H1 (cell line): ENCODE data around the gene DSTN. TPM values are rescaled to one million over a fixed set of nuclear protein-coding genes. Genes with fewer than 3 reads are reported as not detected.

Experiments
- ATF2 ChIP-seq: IDR thresholded peaks from 2 replicates; pipeline ENCODE4 v1.6.1; 2012; ENCODE audit warnings: low read length, inconsistent platforms
- BCL11A ChIP-seq, 2 experiments: IDR thresholded peaks; one replicate each; pipeline ENCODE4 v1.6.1; 2011; ENCODE audit warnings: low read depth in 2 of 2, low read length in 2 of 2, mild to moderate bottlenecking in 2 of 2
- CBX5 ChIP-seq: fragments of 300-800, 300-1000 bp; sonication (generic); IDR thresholded peaks from 2 replicates; pipeline ENCODE4 v1.7.1; 2016; ENCODE audit warnings: antibody characterized with exemption, low read length, low read depth
- CHD1 ChIP-seq: IDR thresholded peaks from 2 replicates; pipeline ENCODE4 v1.6.1; 2012; ENCODE audit warnings: low read depth, low read length, improper control_type of control experiment
- CTBP2 ChIP-seq: IDR thresholded peaks from 2 replicates; pipeline ENCODE4 v1.7.0; 2011; ENCODE audit warnings: borderline replicate concordance, mild to moderate bottlenecking, moderate library complexity, mixed read lengths, low read length; ENCODE audit not compliant: insufficient read depth, insufficient read length
- CTCF ChIP-seq, 3 experiments: IDR thresholded peaks; 1 replicate in 2 of 3; 2 replicates in 1 of 3; pipeline versions ENCODE4 v1.5.1 to v1.6.1; 2011; ENCODE audit warnings: low read length in 3 of 3, mild to moderate bottlenecking in 3 of 3, inconsistent platforms in 2 of 3, low read depth in 1 of 3, moderate library complexity in 1 of 3; ENCODE audit not compliant: insufficient read depth in 1 of 3; ENCODE audit errors: control extremely low read depth in 1 of 3
- EZH2 ChIP-seq: fragments of 200-600 bp; sonication (generic); IDR thresholded peaks from 2 replicates; pipeline ENCODE4 v1.7.1; 2012; ENCODE audit warnings: low read depth, mild to moderate bottlenecking, moderate library complexity, low read length, inconsistent platforms; ENCODE audit not compliant: severe bottlenecking
- FOSL1 ChIP-seq: IDR thresholded peaks from 2 replicates; pipeline ENCODE4 v1.6.1; 2011; ENCODE audit warnings: mild to moderate bottlenecking, low read depth, low read length, moderate library complexity; ENCODE audit not compliant: insufficient read depth
- JUND ChIP-seq: IDR thresholded peaks from 2 replicates; pipeline ENCODE4 v1.6.1; 2011; ENCODE audit warnings: mild to moderate bottlenecking, improper control_type of control experiment, low read length
- POLR2AphosphoS5 ChIP-seq: IDR thresholded peaks from 2 replicates; pipeline ENCODE4 v1.6.1; 2011; ENCODE audit warnings: low read depth, low read length
- RXRA ChIP-seq: IDR thresholded peaks from 2 replicates; pipeline ENCODE4 v1.6.1; 2011; ENCODE audit warnings: low read depth, mild to moderate bottlenecking, low read length, moderate library complexity; ENCODE audit not compliant: insufficient read depth
- SAP30 ChIP-seq: fragments of 300-600 bp; sonication (generic); IDR thresholded peaks from 2 replicates; pipeline ENCODE4 v1.7.1; 2012; ENCODE audit warnings: low read length, moderate library complexity, mild to moderate bottlenecking, inconsistent platforms; ENCODE audit not compliant: insufficient read depth, insufficient replicate concordance
- SRF ChIP-seq: IDR thresholded peaks from 2 replicates; pipeline ENCODE4 v1.6.1; 2011; ENCODE audit warnings: mild to moderate bottlenecking, low read depth, low read length, moderate library complexity
- TAF1 ChIP-seq: IDR thresholded peaks from 2 replicates; pipeline ENCODE4 v1.6.1; 2011; ENCODE audit warnings: mild to moderate bottlenecking, low read depth, low read length
- TBP ChIP-seq: IDR thresholded peaks from 2 replicates; pipeline ENCODE4 v1.6.1; 2011; ENCODE audit warnings: low read depth, low read length, improper control_type of control experiment
- YY1 ChIP-seq: IDR thresholded peaks from 2 replicates; pipeline ENCODE4 v1.6.1; 2011; ENCODE audit warnings: low read depth, mild to moderate bottlenecking, low read length
- polyA plus RNA-seq, 7 experiments: library from polyadenylated mRNA; depleted of rRNA in 3 of 7; stranded (reverse) in 5 of 7; unstranded in 2 of 7; fragments of >200 nt in 5 of 7; fragments of 200-250 nt in 2 of 7; gene quantifications; 1 replicate in 5 of 7; 2 replicates in 1 of 7; 4 replicates in 1 of 7; pipeline versions ENCODE4 v1.2.1 to v1.2.3, GENCODE V29; 2011 to 2013; ENCODE audit warnings: missing spikeins in 2 of 7, mixed read lengths in 2 of 7
- total RNA-seq: library from RNA; stranded (reverse); fragmentation: NEBNext Ultra II Directional; extraction: Animal tissue kit (Norgen Biotek cat#: 25700); gene quantifications from 2 replicates; pipeline ENCODE4 v1.2.1, GENCODE V29; 2021
- TF ChIP-seq, protein P1 (sequence below): IDR thresholded peaks from 2 replicates; pipeline ENCODE4 v1.6.1; 2012; ENCODE audit warnings: inconsistent platforms
- TF ChIP-seq, protein P2 (sequence below): IDR thresholded peaks from 2 replicates; pipeline ENCODE4 v1.6.1; 2011; ENCODE audit warnings: low read length, improper control_type of control experiment

DSTN gene
- total and polyA plus RNA-seq, 2 of the 8 experiments (the other 6 are each of a cell fraction or from before 2014, with no cell fraction given), result 43.3 to 208 TPM

- TF ChIP-seq TBP (no peak), TAF1 (no peak), CTCF (IDR thresholded peaks at IDR 0.05; ENCODE audit: control extremely low read depth in 1 of 3, insufficient read depth in 1 of 3, low read depth in 1 of 3, low read length in 3 of 3) (no peak), BCL11A (IDR thresholded peaks at IDR 0.05; ENCODE audit: low read depth in 2 of 2, low read length in 2 of 2) (no peak), FOSL1 (no peak), RXRA (no peak), EZH2 (no peak), YY1 (no peak), SAP30 (peak; percentile 86), JUND (no peak), CHD1 (no peak), POLR2AphosphoS5 (peak; percentile 46; the same call in 1 of the 2 replicates), ATF2 (no peak), CBX5 (no peak), CTBP2 (no peak), SRF (no peak)
- TF ChIP-seq, protein P1, sequence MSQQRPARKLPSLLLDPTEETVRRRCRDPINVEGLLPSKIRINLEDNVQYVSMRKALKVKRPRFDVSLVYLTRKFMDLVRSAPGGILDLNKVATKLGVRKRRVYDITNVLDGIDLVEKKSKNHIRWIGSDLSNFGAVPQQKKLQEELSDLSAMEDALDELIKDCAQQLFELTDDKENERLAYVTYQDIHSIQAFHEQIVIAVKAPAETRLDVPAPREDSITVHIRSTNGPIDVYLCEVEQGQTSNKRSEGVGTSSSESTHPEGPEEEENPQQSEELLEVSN, result no peak
- TF ChIP-seq, protein P2, sequence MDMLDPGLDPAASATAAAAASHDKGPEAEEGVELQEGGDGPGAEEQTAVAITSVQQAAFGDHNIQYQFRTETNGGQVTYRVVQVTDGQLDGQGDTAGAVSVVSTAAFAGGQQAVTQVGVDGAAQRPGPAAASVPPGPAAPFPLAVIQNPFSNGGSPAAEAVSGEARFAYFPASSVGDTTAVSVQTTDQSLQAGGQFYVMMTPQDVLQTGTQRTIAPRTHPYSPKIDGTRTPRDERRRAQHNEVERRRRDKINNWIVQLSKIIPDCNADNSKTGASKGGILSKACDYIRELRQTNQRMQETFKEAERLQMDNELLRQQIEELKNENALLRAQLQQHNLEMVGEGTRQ, result no peak
Observed at GRCh38 chr20:17570347-17571152, 675 bp downstream of the DSTN start (continued).
